OCI-LY7 (cell line): Measurements from ENCODE around the gene GPHN.

ENCODE experiments used
- EZH2phosphoT487 ChIP-seq: fragments of 200-600 bp; sonication (generic); IDR thresholded peaks from 2 replicates; pipeline ENCODE4 v1.6.1; 2018; ENCODE audit warnings: low read depth, borderline replicate concordance, mild to moderate bottlenecking, mixed run types, antibody characterized with exemption, low read length, moderate library complexity, mixed read lengths
- TF ChIP-seq, protein P1 (sequence below): fragments of 200-600 bp; sonication (generic); conservative IDR thresholded peaks from 2 replicates; pipeline ENCODE4 v1.5.1; 2014; ENCODE audit warnings: mild to moderate bottlenecking, antibody characterized with exemption, low read length, moderate library complexity, mixed read lengths

DNA sequence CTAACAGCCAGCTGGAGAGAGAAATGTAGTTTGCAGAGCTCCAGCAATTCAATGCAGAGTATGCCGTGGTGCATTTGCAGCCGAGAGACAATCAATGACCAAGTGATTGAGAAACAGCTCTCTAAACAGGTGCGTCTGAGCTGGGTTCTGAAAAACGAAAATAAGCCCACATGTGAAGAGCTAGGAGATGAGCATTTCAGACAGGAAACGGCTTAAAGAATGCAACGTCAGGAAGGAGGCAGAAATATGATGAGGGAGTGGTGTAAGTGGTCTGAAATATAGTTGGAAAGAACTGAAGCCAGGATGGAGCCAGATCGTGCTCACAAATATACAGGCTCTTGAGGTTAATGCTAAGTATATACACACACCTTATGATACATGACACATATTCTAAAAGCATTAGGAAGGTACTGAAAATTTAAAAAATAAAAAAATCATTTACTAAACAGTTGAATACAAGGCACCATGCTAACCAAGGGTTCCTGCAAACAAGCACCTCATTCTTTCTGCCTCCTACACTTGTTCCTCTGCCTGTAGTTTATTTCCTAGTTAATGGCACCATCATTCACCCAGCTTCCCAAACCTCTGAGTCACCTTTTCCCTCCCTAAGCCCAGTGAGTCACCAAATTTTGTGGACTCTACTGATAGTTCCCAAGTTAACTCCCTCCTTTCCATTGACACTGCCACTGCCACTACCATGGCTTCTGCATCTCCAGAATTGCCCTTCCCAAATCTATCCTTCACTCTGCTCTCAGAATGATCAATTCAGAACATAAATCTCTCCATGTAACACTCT is 679.0 kb downstream of the GPHN start:
- TF ChIP-seq, protein P1, sequence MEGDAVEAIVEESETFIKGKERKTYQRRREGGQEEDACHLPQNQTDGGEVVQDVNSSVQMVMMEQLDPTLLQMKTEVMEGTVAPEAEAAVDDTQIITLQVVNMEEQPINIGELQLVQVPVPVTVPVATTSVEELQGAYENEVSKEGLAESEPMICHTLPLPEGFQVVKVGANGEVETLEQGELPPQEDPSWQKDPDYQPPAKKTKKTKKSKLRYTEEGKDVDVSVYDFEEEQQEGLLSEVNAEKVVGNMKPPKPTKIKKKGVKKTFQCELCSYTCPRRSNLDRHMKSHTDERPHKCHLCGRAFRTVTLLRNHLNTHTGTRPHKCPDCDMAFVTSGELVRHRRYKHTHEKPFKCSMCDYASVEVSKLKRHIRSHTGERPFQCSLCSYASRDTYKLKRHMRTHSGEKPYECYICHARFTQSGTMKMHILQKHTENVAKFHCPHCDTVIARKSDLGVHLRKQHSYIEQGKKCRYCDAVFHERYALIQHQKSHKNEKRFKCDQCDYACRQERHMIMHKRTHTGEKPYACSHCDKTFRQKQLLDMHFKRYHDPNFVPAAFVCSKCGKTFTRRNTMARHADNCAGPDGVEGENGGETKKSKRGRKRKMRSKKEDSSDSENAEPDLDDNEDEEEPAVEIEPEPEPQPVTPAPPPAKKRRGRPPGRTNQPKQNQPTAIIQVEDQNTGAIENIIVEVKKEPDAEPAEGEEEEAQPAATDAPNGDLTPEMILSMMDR: no peak
- TF ChIP-seq EZH2phosphoT487: no peak
